Bronchial epithelial cell (primary cell): ENCODE data around the gene ARSG. TPM values are rescaled to one million over a fixed set of nuclear protein-coding genes. Genes with fewer than 3 reads are reported as not detected.

Source experiments
- DNase-seq: peaks from one replicate; pipeline ENCODE4 v3.0.0-alpha.2; 2010; ENCODE audit warnings: low read depth
- FAIRE-seq: peaks from 2 replicates; lab custom pipeline; 2011; peaks lifted over from hg19 to GRCh38; lab: Jason Lieb, UNC
- H3K27me3 ChIP-seq: 2 replicates; pipeline ENCODE4 v1.5.1; 2011; ENCODE audit warnings: low read length; ENCODE audit not compliant: control insufficient read depth, insufficient read depth
- H3K36me3 ChIP-seq: 2 replicates; pipeline ENCODE4 v1.5.1; 2011; ENCODE audit warnings: low read length; ENCODE audit not compliant: control insufficient read depth, insufficient read depth
- H3K4me3 ChIP-seq: 2 replicates; pipeline ENCODE4 v1.5.1; 2011; ENCODE audit warnings: mild to moderate bottlenecking, low read depth, low read length, control low read depth
- CTCF ChIP-seq: IDR thresholded peaks from 2 replicates; pipeline ENCODE4 v1.5.1; 2011; ENCODE audit warnings: mild to moderate bottlenecking, moderate library complexity, low read length, control low read depth, inconsistent platforms; ENCODE audit not compliant: insufficient read depth, severe bottlenecking
- total RNA-seq: library from RNA; depleted of rRNA; stranded (reverse); fragments of >200 nt; gene quantifications from 2 replicates; pipeline ENCODE4 v1.2.1, GENCODE V29; 2014

The ARSG gene
- total RNA-seq, 1 donor from 2014 or later = 0.79 TPM

- Histone ChIP-seq H3K27me3 (no peaks in the 10 kb centered on the region), H3K4me3 (no peak overlapping the region), H3K36me3 (peaks cover 4% of the 10 kb centered on the region)
- FAIRE-seq (no peak), DNase-seq (no peak)
- no peak for TF ChIP-seq CTCF
Observed at GRCh38 chr17:68418876-68419275, 127.6 kb downstream of the ARSG start.

- no peak for FAIRE-seq
- Histone ChIP-seq H3K36me3 (peaks cover 4% of the 10 kb centered on the region), H3K27me3 (no peaks in the 10 kb centered on the region), H3K4me3 (no peak overlapping the region)
- no peak for TF ChIP-seq CTCF
- DNase-seq = no peak
Observed at GRCh38 chr17:68420065-68420464, 128.8 kb downstream of the ARSG start.

GRCh38 chr17:68421486-68421885 lies 130.2 kb downstream of the ARSG start:
- no peak for TF ChIP-seq CTCF
- Histone ChIP-seq H3K36me3 (peaks cover 7% of the 10 kb centered on the region), H3K27me3 (no peaks in the 10 kb centered on the region), H3K4me3 (no peak overlapping the region)
- DNase-seq (no peak), FAIRE-seq (no peak)

- TF ChIP-seq CTCF = no peak
- no peak for DNase-seq
- no peaks in the 10 kb centered on the region for H3K27me3 ChIP-seq
- FAIRE-seq = no peak
- H3K36me3 ChIP-seq = peaks cover 8% of the 10 kb centered on the region
- H3K4me3 ChIP-seq = no peak overlapping the region
Observed at GRCh38 chr17:68422821-68423220, 131.5 kb downstream of the ARSG start.

- peak; percentile 18 for FAIRE-seq
- TF ChIP-seq CTCF = no peak
- no peak overlapping the region for H3K4me3 ChIP-seq
- no peak for DNase-seq
- H3K27me3 ChIP-seq = no peaks in the 10 kb centered on the region
- peaks cover 8% of the 10 kb centered on the region for H3K36me3 ChIP-seq
Observed at GRCh38 chr17:68423251-68423650, 132.0 kb downstream of the ARSG start.

- H3K4me3 ChIP-seq = no peak overlapping the region
- FAIRE-seq = no peak
- no peak for TF ChIP-seq CTCF
- peaks cover 12% of the 10 kb centered on the region for H3K36me3 ChIP-seq
- no peak for DNase-seq
- no peaks in the 10 kb centered on the region for H3K27me3 ChIP-seq
Observed at GRCh38 chr17:68424203-68424602, 132.9 kb downstream of the ARSG start.
